Bladder microvascular endothelial cell (primary cell): Measurements from ENCODE around the gene HS3ST3B1. TPM values are rescaled to one million over a fixed set of nuclear protein-coding genes. Genes with fewer than 3 reads are reported as not detected.

Source experiments
- total RNA-seq: library from RNA; depleted of rRNA; stranded (reverse); fragments of >200 nt; gene quantifications from 2 replicates; pipeline ENCODE4 v1.2.3, GENCODE V29; 2014

The HS3ST3B1 gene
- total RNA-seq = under 0.01 and 0.44 TPM in 2 replicates

GRCh38 chr17:14300575-14301278 lies at the start of gene HS3ST3B1:
TSS of gene HS3ST3B1 (plus strand) at chr17:14301081. CDS start at chr17:14301519, 438 bp downstream.

Other genes with a start within 250 kb of the HS3ST3B1 start
- 5.5 and 16.2 TPM in 2 replicates for gene COX10, start 231.6 kb upstream of the HS3ST3B1 start, total RNA-seq
- not detected in 2 replicates for gene CDRT15, start 64.2 kb upstream of the HS3ST3B1 start, total RNA-seq